Chondrocyte (in vitro differentiated cells): ENCODE data around the gene IQCE. TPM values are rescaled to one million over a fixed set of nuclear protein-coding genes. Genes with fewer than 3 reads are reported as not detected.

Source experiments
- DNase-seq: peaks from one replicate; pipeline ENCODE4 v3.0.0; 2021; ENCODE audit warnings: mixed read lengths, low spot score
- H3K27ac Mint-ChIP-seq: one replicate; pipeline ENCODE4 v1.8.0; 2021; ENCODE audit warnings: mild to moderate bottlenecking, moderate library complexity, mixed read lengths; ENCODE audit not compliant: unreplicated experiment
- H3K27me3 Mint-ChIP-seq: 2 replicates; pipeline ENCODE4 v1.8.0; 2021; ENCODE audit warnings: low read depth, mixed read lengths
- H3K36me3 Mint-ChIP-seq: 2 replicates; pipeline ENCODE4 v1.8.0; 2021; ENCODE audit warnings: low read depth, mixed read lengths
- H3K4me1 Mint-ChIP-seq: 2 replicates; pipeline ENCODE4 v1.8.0; 2021; ENCODE audit warnings: low read depth, mild to moderate bottlenecking, mixed read lengths
- H3K4me3 Mint-ChIP-seq: one replicate; pipeline ENCODE4 v1.8.0; 2021; ENCODE audit warnings: mild to moderate bottlenecking, moderate library complexity, mixed read lengths; ENCODE audit not compliant: unreplicated experiment
- H3K9me3 Mint-ChIP-seq: 2 replicates; pipeline ENCODE4 v1.8.0; 2021; ENCODE audit warnings: low read depth, mixed read lengths
- total RNA-seq: library from RNA; stranded (reverse); gene quantifications from 3 replicates; pipeline ENCODE4 v1.2.1, GENCODE V29; 2021
- TF ChIP-seq, protein P1 (sequence below): fragments of 200-600 bp; sonication (generic); IDR thresholded peaks from 2 replicates; pipeline ENCODE4 v1.5.0; 2021; ENCODE audit warnings: antibody characterized with exemption, mild to moderate bottlenecking, moderate library complexity

IQCE gene
- total RNA-seq, 1 donor from 2014 or later = 10.0 TPM

DNA sequence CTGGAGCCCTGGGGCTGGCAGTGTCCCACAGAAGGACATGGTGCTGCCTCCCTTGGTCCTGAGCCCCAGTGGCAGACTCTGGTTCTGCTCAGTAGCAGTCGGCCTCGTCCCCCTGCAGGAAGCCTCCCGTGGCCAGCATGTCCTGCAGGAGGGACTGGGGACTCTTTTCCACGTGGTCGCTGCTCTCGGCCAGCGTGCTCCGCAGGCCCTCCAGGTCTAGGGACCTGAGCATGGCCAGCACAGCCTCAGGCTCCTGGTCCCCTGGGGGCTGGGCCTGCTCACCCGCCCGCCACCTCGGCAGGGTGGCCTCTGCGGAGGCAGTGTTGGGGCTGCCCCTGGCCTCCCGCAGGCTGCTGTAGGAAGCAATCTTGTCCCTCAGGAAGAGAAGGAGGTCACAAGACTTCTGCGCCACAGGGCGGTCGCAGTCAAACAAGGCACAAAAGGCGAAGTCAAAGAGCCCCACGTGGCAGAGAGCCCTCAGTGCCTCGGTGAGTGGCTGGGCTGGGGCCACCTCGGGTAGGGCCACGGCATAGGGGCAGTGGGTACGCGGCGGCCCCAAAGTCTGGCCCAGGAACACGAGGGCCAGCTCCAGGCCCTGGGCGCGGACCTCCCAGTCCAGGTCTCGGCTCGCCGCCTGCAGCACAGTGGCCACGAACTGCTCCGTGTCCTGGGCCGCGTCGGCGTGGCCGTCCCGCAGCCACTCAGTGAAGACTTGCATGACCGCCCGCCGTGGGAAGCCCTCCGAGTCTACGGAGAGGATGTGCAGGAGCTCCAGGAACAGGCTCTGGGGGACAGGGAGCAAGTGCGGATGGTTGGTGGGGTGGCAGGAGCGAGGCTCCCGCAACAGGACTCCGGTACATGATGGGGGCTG is 20.6 kb upstream of the IQCE start:
- Mint-ChIP-seq H3K4me1 (no peaks in the 10 kb centered on the region), H3K27me3 (no peaks in the 10 kb centered on the region), H3K4me3 (no peak overlapping the region), H3K9me3 (no peaks in the 10 kb centered on the region), H3K36me3 (peaks cover 3% of the 10 kb centered on the region), H3K27ac (no peak overlapping the region)
- peak; percentile 93 for DNase-seq
- TF ChIP-seq, protein P1, sequence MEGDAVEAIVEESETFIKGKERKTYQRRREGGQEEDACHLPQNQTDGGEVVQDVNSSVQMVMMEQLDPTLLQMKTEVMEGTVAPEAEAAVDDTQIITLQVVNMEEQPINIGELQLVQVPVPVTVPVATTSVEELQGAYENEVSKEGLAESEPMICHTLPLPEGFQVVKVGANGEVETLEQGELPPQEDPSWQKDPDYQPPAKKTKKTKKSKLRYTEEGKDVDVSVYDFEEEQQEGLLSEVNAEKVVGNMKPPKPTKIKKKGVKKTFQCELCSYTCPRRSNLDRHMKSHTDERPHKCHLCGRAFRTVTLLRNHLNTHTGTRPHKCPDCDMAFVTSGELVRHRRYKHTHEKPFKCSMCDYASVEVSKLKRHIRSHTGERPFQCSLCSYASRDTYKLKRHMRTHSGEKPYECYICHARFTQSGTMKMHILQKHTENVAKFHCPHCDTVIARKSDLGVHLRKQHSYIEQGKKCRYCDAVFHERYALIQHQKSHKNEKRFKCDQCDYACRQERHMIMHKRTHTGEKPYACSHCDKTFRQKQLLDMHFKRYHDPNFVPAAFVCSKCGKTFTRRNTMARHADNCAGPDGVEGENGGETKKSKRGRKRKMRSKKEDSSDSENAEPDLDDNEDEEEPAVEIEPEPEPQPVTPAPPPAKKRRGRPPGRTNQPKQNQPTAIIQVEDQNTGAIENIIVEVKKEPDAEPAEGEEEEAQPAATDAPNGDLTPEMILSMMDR = peak; percentile 9

DNA sequence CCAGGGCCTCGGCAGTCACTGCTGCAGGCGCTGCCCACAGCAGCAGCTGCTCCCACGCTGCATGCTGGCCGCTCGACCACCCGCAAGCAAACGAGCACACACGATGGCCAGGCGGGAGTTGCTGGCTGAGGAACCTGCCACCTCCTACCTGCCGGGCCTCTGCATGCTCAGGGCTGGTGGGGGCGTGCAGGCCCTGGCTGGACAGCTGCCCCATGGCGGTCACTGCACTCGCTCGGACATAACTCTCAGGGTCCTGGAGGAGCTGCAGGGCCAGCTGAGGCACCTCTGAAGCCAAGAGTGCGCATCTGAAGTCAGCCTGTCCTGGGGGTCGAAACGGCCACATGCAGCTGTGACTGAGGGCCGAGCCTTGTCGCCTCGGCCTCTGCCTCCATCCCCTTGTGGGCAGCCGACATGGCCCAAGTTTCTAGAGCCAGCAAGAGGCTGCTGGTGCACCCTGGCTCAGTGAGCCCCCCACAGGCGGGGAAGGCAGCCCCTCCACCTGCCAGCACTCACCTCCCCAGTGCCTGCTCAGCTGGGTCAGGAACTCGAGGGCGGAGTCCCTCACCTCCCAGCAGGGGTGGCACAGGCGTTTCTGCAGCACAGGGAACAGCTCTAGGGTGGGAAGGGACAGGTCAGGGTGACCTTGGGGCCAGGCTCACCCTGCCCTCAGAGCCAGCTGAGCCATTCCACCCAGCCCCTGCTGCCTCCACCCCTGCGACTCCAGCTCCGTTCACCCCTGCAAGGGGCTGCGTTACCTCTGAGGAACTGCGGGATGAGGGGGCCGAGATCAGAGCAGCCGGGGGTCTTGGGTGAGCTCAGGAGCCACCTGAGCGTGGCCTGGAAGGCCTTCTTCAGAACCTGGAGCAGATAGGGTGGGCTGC is 19.5 kb upstream of the IQCE start:
- H3K4me3 Mint-ChIP-seq = no peak overlapping the region
- H3K4me1 Mint-ChIP-seq = no peaks in the 10 kb centered on the region
- peak; percentile 84 for DNase-seq
- H3K9me3 Mint-ChIP-seq = no peaks in the 10 kb centered on the region
- no peak overlapping the region for H3K27ac Mint-ChIP-seq
- peaks cover 6% of the 10 kb centered on the region for H3K36me3 Mint-ChIP-seq
- TF ChIP-seq, protein P1 = no peak
- H3K27me3 Mint-ChIP-seq = no peaks in the 10 kb centered on the region

DNA sequence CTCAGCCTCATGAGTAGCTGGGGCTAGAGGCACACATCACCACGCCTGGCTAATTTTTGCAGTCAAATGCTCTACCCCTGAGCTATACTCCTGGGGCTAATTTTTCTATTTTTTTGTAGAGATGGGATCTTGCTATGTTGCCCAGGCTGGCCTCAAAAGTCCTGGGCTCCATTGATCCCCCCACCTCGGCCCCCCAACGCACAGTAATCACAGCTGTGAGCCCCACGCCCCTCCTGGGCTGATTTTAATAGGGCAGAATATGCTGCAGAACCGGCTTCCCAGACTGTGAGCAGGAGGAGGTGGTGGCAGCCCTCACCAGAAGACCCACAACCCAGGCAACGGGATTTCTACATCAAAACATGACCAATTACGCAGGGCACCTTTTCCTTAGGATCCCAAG is 18.6 kb upstream of the IQCE start:
- H3K4me1 Mint-ChIP-seq = no peaks in the 10 kb centered on the region
- TF ChIP-seq, protein P1 = no peak
- no peak overlapping the region for H3K27ac Mint-ChIP-seq
- H3K27me3 Mint-ChIP-seq = no peaks in the 10 kb centered on the region
- H3K4me3 Mint-ChIP-seq = no peak overlapping the region
- DNase-seq = peak; percentile 51
- H3K36me3 Mint-ChIP-seq = peaks cover 9% of the 10 kb centered on the region
- H3K9me3 Mint-ChIP-seq = no peaks in the 10 kb centered on the region

DNA sequence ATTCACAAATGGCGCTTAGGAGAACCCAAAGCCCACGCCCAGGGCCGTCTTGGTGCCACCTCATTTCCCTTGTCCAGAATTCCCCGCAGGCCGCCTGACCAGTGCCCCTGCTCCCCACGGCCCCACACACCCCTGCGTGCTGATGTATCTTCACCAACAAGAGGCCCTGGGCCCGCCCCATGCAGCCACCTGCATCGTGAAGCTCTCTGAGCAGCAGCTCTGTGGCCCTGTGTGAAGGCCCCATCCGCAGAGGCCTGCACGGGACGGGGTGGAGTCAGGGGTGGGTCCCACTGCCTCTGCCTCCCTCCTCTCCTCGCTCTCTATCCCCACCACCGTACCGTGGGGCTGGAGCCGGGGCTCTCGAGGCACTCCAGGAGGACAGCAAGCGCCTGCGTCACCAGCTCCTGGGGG is 18.1 kb upstream of the IQCE start:
- no peak overlapping the region for H3K27ac Mint-ChIP-seq
- DNase-seq = peak; percentile 94
- no peaks in the 10 kb centered on the region for H3K27me3 Mint-ChIP-seq
- H3K4me3 Mint-ChIP-seq = no peak overlapping the region
- H3K9me3 Mint-ChIP-seq = no peaks in the 10 kb centered on the region
- peaks cover 9% of the 10 kb centered on the region for H3K36me3 Mint-ChIP-seq
- H3K4me1 Mint-ChIP-seq = no peaks in the 10 kb centered on the region
- TF ChIP-seq, protein P1 = no peak

DNA sequence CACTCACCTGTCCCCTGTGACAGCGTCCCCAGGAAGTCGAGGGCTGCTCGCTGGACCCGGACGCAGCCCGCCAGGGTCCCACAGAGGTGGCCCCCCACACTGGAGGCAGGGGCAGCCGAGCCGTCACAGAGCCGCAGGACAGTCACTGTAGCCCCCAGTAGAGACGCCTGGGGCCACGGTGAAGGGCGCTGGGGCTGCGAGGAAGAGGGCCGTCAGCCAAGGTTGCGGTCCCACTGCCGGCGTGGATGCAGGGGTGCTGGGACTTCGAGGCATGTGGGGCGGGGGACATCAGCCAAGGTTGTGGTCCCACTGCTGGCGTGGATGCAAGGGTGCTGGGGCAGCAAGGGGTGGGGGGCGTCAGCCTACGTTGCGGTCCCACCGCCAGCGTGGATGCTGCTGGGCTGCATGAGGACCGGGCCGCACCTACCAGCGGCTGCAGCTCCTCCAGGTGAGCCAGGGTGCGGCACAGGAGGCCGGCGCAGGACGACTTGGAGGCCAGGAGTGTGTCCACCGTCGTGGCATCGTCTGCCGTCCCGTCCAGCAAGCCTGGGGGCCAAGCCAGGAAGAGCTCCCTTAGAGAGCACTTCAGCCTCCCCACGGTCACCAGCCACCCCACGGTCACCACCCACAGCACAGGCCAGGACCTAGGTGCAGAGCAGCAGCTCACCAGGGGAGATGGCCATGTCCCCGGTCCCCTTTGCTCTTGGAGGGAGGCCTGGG is 17.3 kb upstream of the IQCE start:
- no peaks in the 10 kb centered on the region for H3K4me1 Mint-ChIP-seq
- H3K27me3 Mint-ChIP-seq = no peaks in the 10 kb centered on the region
- TF ChIP-seq, protein P1 = no peak
- no peak overlapping the region for H3K27ac Mint-ChIP-seq
- no peak overlapping the region for H3K4me3 Mint-ChIP-seq
- H3K36me3 Mint-ChIP-seq = peaks cover 12% of the 10 kb centered on the region
- H3K9me3 Mint-ChIP-seq = no peaks in the 10 kb centered on the region
- peak; percentile 95 for DNase-seq
